Liver (tissue), 9 donors: ENCODE results near the gene CADPS. TPM values are rescaled to one million over a fixed set of nuclear protein-coding genes. Genes with fewer than 3 reads are reported as not detected.

Experiments used
- DNase-seq: peaks from one replicate; pipeline ENCODE4 v3.0.0-alpha.2; 2017; ENCODE audit warnings: low spot score
- H3K27ac ChIP-seq, 2 donors: one replicate each; pipeline ENCODE4 v1.7.0; 2013; ENCODE audit warnings: inconsistent platforms in 2 of 2, low read length in 2 of 2, control low read depth in 1 of 2, low read depth in 1 of 2, mild to moderate bottlenecking in 1 of 2
- H3K27me3 ChIP-seq, 4 donors: one replicate each; pipeline versions ENCODE4 v1.6.1 to v1.7.0; 2013; ENCODE audit warnings: low read length in 3 of 4, inconsistent platforms in 1 of 4, mild to moderate bottlenecking in 1 of 4, moderate library complexity in 1 of 4; ENCODE audit not compliant: control insufficient read depth in 4 of 4, insufficient read depth in 4 of 4
- H3K36me3 ChIP-seq, 4 donors: one replicate each; pipeline versions ENCODE4 v1.6.1 to v1.7.0; 2013; ENCODE audit warnings: low read length in 3 of 4, mild to moderate bottlenecking in 3 of 4, low read depth in 1 of 4, moderate library complexity in 1 of 4; ENCODE audit not compliant: control insufficient read depth in 4 of 4, insufficient read depth in 3 of 4
- H3K4me1 ChIP-seq, 4 donors: one replicate each; pipeline versions ENCODE4 v1.6.1 to v1.7.0; 2013; ENCODE audit warnings: low read length in 3 of 4, mild to moderate bottlenecking in 3 of 4, moderate library complexity in 1 of 4; ENCODE audit not compliant: control insufficient read depth in 4 of 4, insufficient read depth in 4 of 4
- H3K4me3 ChIP-seq, 3 donors: one replicate each; pipeline versions ENCODE4 v1.6.1 to v1.7.0; 2013; ENCODE audit warnings: low read length in 3 of 3, control low read depth in 1 of 3, low read depth in 1 of 3, mild to moderate bottlenecking in 1 of 3
- H3K9ac ChIP-seq, 2 donors: one replicate each; pipeline ENCODE4 v1.7.0; 2013; ENCODE audit warnings: low read length in 2 of 2, mild to moderate bottlenecking in 2 of 2, moderate library complexity in 2 of 2, control low read depth in 1 of 2, low read depth in 1 of 2
- H3K9me3 ChIP-seq, 4 donors: one replicate each; pipeline versions ENCODE4 v1.6.1 to v1.7.0; 2013; ENCODE audit warnings: low read length in 3 of 4; ENCODE audit not compliant: control insufficient read depth in 4 of 4
- EGR1 ChIP-seq, 2 donors: IDR thresholded peaks; 2 replicates each; pipeline ENCODE4 v1.6.1; 2016 to 2018; ENCODE audit warnings: antibody characterized with exemption in 2 of 2, low read depth in 2 of 2
- FOXA1 ChIP-seq: IDR thresholded peaks from 2 replicates; pipeline ENCODE4 v1.6.1; 2016; ENCODE audit warnings: antibody characterized with exemption
- FOXA2 ChIP-seq: IDR thresholded peaks from 2 replicates; pipeline ENCODE4 v1.6.1; 2016; ENCODE audit warnings: antibody characterized with exemption
- GABPA ChIP-seq, 2 donors: IDR thresholded peaks in 1 of 2; conservative IDR thresholded peaks in 1 of 2; 2 replicates each; pipeline ENCODE4 v1.6.1; 2016; ENCODE audit warnings: antibody characterized with exemption in 2 of 2, mild to moderate bottlenecking in 1 of 2, moderate library complexity in 1 of 2
- HNF4A ChIP-seq, 2 donors: conservative IDR thresholded peaks; 2 replicates each; pipeline ENCODE4 v1.6.1; 2016; ENCODE audit warnings: antibody characterized with exemption in 2 of 2, mild to moderate bottlenecking in 2 of 2
- HNF4G ChIP-seq: IDR thresholded peaks from 2 replicates; pipeline ENCODE4 v1.6.1; 2016; ENCODE audit warnings: antibody characterized with exemption
- JUND ChIP-seq, 2 donors: IDR thresholded peaks; 2 replicates each; pipeline ENCODE4 v1.6.1; 2016; ENCODE audit warnings: antibody characterized with exemption in 2 of 2
- NR2F2 ChIP-seq: IDR thresholded peaks from 2 replicates; pipeline ENCODE4 v1.6.1; 2016; ENCODE audit warnings: antibody characterized with exemption
- RAD21 ChIP-seq, 2 donors: IDR thresholded peaks; 2 replicates each; pipeline ENCODE4 v1.6.1; 2016; ENCODE audit warnings: antibody characterized with exemption in 2 of 2, mild to moderate bottlenecking in 2 of 2
- RXRA ChIP-seq, 2 donors: IDR thresholded peaks; 2 replicates each; pipeline ENCODE4 v1.6.1; 2017 to 2018; ENCODE audit warnings: antibody characterized with exemption in 2 of 2, mild to moderate bottlenecking in 1 of 2
- SP1 ChIP-seq: IDR thresholded peaks from 2 replicates; pipeline ENCODE4 v1.6.1; 2018; ENCODE audit warnings: antibody characterized with exemption, mild to moderate bottlenecking
- TAF1 ChIP-seq: conservative IDR thresholded peaks from 2 replicates; pipeline ENCODE4 v1.6.1; 2016; ENCODE audit warnings: antibody characterized with exemption, mild to moderate bottlenecking
- YY1 ChIP-seq: IDR thresholded peaks from 2 replicates; pipeline ENCODE4 v1.6.1; 2016; ENCODE audit warnings: antibody characterized with exemption, mild to moderate bottlenecking
- WGBS: extraction: QIAGEN DNeasy Blood & Tissue Kit; methylation state at CpG from one replicate; pipeline ENCODE4 v1.1.7; 2013; 5-methylcytosine and 5-hydroxymethylcytosine counted together
- polyA plus RNA-seq, 2 donors: library from polyadenylated mRNA; stranded (reverse) in 1 of 2; unstranded in 1 of 2; fragments of 200-250 nt in 1 of 2; fragments of >200 nt in 1 of 2; fragmentation: Nextera tagmentation in 1 of 2; extraction: Ambion mirVana in 1 of 2; gene quantifications; one replicate each; pipeline versions ENCODE4 v1.2.1 to v1.2.3, GENCODE V29; 2013 to 2015
- total RNA-seq, 2 donors: library from RNA; depleted of rRNA; stranded (reverse); fragments of >200 nt; gene quantifications; one replicate each; pipeline ENCODE4 v1.2.3, GENCODE V29; 2014
- TF ChIP-seq, protein P1 (sequence below): IDR thresholded peaks from 2 replicates; pipeline ENCODE4 v1.6.1; 2016; ENCODE audit warnings: antibody characterized with exemption
- TF ChIP-seq, protein P2 (sequence below): IDR thresholded peaks from 2 replicates; pipeline ENCODE4 v1.6.1; 2016; ENCODE audit warnings: antibody characterized with exemption
- TF ChIP-seq, protein P3 (sequence below): IDR thresholded peaks from 2 replicates; pipeline ENCODE4 v1.6.1; 2016; ENCODE audit warnings: antibody characterized with exemption, mild to moderate bottlenecking
- TF ChIP-seq, protein P4 (sequence below): IDR thresholded peaks from 2 replicates; pipeline ENCODE4 v1.6.1; 2016; ENCODE audit warnings: antibody characterized with exemption
- TF ChIP-seq, protein P5 (sequence below): fragments of 150-350 bp; IDR thresholded peaks from 2 replicates; pipeline ENCODE4 v1.5.1; 2017; ENCODE audit warnings: improper control_type of control experiment, low read depth, low read length; ENCODE audit not compliant: missing input control
- donor health status: healthy.
- donor health status: healthy.
- donor health status: healthy.
- donor health status: healthy.
- donor health status: healthy.

The CADPS gene
- total and polyA plus RNA-seq, 4 donors, result 0.05 to 0.37 (median 0.17) TPM; not detected in 1

DNA sequence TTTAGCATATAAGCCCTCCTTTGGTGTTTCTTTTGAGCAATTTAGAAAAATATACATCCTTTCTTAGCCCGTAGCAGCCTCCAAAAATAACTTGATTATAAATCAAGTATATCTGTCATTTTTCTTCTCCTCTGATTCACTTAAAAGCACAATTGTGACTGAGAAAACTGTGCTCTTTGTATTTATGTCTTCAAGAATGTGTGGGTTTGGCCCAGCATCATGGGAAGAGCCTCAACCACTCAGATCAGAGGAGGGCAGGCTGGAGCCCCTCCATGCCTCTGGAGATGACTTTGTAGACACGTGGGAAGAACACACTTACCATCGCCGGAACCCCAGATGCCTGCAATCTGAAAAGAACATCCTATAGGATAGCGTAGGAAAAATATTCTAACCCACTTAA is 378.1 kb downstream of the CADPS start:
- Histone ChIP-seq H3K36me3 (no peaks in the 10 kb centered on the region), H3K4me1 (no peaks in the 10 kb centered on the region), H3K9me3 (no peaks in the 10 kb centered on the region), H3K27ac (no peak overlapping the region), H3K4me3 (no peak overlapping the region), H3K27me3 (no peaks in the 10 kb centered on the region), H3K9ac (no peak overlapping the region)
- no peak for TF ChIP-seq EGR1 (IDR thresholded peaks at IDR 0.05; ENCODE audit: low read depth in 2 of 2)
- TF ChIP-seq, protein P1, sequence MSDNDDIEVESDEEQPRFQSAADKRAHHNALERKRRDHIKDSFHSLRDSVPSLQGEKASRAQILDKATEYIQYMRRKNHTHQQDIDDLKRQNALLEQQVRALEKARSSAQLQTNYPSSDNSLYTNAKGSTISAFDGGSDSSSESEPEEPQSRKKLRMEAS, result no peak
- no peak for TF ChIP-seq HNF4A (conservative IDR thresholded peaks at IDR 0.05)
- DNase-seq, result no peak
- WGBS, result 81% methylated on average over 5 of the region's 5 CpGs

DNA sequence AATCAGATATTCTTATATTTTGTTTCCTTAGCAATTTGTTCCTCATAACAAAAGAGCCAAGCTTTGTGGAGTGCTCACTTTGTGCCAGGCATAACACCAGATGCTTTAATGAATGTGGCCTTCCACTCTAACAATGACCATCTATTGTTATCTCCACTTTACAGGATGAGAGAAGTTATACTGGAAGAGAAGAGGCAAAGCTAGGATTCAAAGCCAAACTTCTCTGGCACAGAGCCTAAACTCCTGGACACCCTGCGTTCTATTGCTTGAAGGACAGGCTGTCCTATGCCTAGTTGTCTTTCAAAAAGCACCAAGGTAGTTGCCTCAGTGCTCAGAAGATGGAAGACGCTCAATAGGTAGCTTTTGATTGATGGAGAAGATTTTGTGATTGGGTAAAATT is 378.7 kb downstream of the CADPS start:
- Histone ChIP-seq H3K36me3 (no peaks in the 10 kb centered on the region), H3K27ac (no peak overlapping the region), H3K9ac (no peak overlapping the region), H3K4me3 (no peak overlapping the region), H3K4me1 (no peaks in the 10 kb centered on the region), H3K9me3 (no peaks in the 10 kb centered on the region), H3K27me3 (no peaks in the 10 kb centered on the region)
- 66% methylated on average over 2 of the region's 2 CpGs for WGBS
- no peak for DNase-seq
- TF ChIP-seq EGR1 (IDR thresholded peaks at IDR 0.05; ENCODE audit: low read depth in 2 of 2), result no peak
- no peak for TF ChIP-seq HNF4A (conservative IDR thresholded peaks at IDR 0.05)
- TF ChIP-seq, protein P2, sequence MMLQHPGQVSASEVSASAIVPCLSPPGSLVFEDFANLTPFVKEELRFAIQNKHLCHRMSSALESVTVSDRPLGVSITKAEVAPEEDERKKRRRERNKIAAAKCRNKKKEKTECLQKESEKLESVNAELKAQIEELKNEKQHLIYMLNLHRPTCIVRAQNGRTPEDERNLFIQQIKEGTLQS, result no peak
- TF ChIP-seq, protein P3, sequence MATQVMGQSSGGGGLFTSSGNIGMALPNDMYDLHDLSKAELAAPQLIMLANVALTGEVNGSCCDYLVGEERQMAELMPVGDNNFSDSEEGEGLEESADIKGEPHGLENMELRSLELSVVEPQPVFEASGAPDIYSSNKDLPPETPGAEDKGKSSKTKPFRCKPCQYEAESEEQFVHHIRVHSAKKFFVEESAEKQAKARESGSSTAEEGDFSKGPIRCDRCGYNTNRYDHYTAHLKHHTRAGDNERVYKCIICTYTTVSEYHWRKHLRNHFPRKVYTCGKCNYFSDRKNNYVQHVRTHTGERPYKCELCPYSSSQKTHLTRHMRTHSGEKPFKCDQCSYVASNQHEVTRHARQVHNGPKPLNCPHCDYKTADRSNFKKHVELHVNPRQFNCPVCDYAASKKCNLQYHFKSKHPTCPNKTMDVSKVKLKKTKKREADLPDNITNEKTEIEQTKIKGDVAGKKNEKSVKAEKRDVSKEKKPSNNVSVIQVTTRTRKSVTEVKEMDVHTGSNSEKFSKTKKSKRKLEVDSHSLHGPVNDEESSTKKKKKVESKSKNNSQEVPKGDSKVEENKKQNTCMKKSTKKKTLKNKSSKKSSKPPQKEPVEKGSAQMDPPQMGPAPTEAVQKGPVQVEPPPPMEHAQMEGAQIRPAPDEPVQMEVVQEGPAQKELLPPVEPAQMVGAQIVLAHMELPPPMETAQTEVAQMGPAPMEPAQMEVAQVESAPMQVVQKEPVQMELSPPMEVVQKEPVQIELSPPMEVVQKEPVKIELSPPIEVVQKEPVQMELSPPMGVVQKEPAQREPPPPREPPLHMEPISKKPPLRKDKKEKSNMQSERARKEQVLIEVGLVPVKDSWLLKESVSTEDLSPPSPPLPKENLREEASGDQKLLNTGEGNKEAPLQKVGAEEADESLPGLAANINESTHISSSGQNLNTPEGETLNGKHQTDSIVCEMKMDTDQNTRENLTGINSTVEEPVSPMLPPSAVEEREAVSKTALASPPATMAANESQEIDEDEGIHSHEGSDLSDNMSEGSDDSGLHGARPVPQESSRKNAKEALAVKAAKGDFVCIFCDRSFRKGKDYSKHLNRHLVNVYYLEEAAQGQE, result no peak
- TF ChIP-seq, protein P4, sequence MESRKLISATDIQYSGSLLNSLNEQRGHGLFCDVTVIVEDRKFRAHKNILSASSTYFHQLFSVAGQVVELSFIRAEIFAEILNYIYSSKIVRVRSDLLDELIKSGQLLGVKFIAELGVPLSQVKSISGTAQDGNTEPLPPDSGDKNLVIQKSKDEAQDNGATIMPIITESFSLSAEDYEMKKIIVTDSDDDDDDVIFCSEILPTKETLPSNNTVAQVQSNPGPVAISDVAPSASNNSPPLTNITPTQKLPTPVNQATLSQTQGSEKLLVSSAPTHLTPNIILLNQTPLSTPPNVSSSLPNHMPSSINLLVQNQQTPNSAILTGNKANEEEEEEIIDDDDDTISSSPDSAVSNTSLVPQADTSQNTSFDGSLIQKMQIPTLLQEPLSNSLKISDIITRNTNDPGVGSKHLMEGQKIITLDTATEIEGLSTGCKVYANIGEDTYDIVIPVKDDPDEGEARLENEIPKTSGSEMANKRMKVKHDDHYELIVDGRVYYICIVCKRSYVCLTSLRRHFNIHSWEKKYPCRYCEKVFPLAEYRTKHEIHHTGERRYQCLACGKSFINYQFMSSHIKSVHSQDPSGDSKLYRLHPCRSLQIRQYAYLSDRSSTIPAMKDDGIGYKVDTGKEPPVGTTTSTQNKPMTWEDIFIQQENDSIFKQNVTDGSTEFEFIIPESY, result no peak
- no peak for TF ChIP-seq RXRA (IDR thresholded peaks at IDR 0.05)
- no peak for TF ChIP-seq FOXA2
- no peak for TF ChIP-seq TAF1
- no peak for TF ChIP-seq FOXA1
- TF ChIP-seq, protein P5, sequence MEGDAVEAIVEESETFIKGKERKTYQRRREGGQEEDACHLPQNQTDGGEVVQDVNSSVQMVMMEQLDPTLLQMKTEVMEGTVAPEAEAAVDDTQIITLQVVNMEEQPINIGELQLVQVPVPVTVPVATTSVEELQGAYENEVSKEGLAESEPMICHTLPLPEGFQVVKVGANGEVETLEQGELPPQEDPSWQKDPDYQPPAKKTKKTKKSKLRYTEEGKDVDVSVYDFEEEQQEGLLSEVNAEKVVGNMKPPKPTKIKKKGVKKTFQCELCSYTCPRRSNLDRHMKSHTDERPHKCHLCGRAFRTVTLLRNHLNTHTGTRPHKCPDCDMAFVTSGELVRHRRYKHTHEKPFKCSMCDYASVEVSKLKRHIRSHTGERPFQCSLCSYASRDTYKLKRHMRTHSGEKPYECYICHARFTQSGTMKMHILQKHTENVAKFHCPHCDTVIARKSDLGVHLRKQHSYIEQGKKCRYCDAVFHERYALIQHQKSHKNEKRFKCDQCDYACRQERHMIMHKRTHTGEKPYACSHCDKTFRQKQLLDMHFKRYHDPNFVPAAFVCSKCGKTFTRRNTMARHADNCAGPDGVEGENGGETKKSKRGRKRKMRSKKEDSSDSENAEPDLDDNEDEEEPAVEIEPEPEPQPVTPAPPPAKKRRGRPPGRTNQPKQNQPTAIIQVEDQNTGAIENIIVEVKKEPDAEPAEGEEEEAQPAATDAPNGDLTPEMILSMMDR, result no peak
- TF ChIP-seq JUND (IDR thresholded peaks at IDR 0.05), result no peak
- TF ChIP-seq, protein P1, result no peak
- TF ChIP-seq HNF4G, result no peak
- no peak for TF ChIP-seq RAD21 (IDR thresholded peaks at IDR 0.05)
- no peak for TF ChIP-seq GABPA (IDR thresholded peaks at IDR 0.05 in 1 of 2, conservative IDR thresholded peaks at IDR 0.05 in 1 of 2)
- TF ChIP-seq NR2F2, result no peak
- TF ChIP-seq YY1, result no peak
- TF ChIP-seq SP1, result no peak
